BJ (cell line): Measurements from ENCODE around the gene TLE1. TPM values are rescaled to one million over a fixed set of nuclear protein-coding genes. Genes with fewer than 3 reads are reported as not detected.

Experiments
- CTCF ChIA-PET: fragments of 350-600 bp; formaldehyde crosslinking; extraction: SDS; loops from one replicate; lab custom pipeline; 2021; ENCODE audit warnings: antibody characterized with exemption, inconsistent platforms; lab: Yijun Ruan, JAX
- POLR2A ChIA-PET: fragments of 300-600 bp; sonication (Branson Sonifier 250); formaldehyde crosslinking; extraction: SDS; loops from one replicate; lab custom pipeline; 2021; ENCODE audit warnings: antibody characterized with exemption; lab: Charles Lee
- DNase-seq: peaks from one replicate; pipeline ENCODE4 v3.0.0-alpha.2; 2011; ENCODE audit warnings: low read depth
- H3K27me3 ChIP-seq: 2 replicates; pipeline ENCODE4 v1.6.0; 2011; ENCODE audit warnings: low read length; ENCODE audit not compliant: control insufficient read depth, insufficient read depth
- H3K36me3 ChIP-seq: 2 replicates; pipeline ENCODE4 v1.5.1; 2011; ENCODE audit warnings: low read length; ENCODE audit not compliant: control insufficient read depth, insufficient read depth
- H3K4me3 ChIP-seq: 2 replicates; pipeline ENCODE4 v1.5.1; 2011; ENCODE audit warnings: low read depth, mild to moderate bottlenecking, control low read depth, low read length
- polyA plus RNA-seq: library from polyadenylated mRNA; depleted of rRNA; stranded (reverse); fragments of >200 nt; gene quantifications from 2 replicates; pipeline ENCODE4 v1.2.3, GENCODE V29; 2011
- TF ChIP-seq, protein P1 (sequence below): IDR thresholded peaks from 2 replicates; pipeline ENCODE4 v1.5.1; 2011; ENCODE audit warnings: low read depth, mild to moderate bottlenecking, control low read depth, inconsistent platforms, low read length, moderate library complexity; ENCODE audit not compliant: insufficient read depth

Gene TLE1
- polyA plus RNA-seq, 1 experiment, result 9.6 TPM

DNA sequence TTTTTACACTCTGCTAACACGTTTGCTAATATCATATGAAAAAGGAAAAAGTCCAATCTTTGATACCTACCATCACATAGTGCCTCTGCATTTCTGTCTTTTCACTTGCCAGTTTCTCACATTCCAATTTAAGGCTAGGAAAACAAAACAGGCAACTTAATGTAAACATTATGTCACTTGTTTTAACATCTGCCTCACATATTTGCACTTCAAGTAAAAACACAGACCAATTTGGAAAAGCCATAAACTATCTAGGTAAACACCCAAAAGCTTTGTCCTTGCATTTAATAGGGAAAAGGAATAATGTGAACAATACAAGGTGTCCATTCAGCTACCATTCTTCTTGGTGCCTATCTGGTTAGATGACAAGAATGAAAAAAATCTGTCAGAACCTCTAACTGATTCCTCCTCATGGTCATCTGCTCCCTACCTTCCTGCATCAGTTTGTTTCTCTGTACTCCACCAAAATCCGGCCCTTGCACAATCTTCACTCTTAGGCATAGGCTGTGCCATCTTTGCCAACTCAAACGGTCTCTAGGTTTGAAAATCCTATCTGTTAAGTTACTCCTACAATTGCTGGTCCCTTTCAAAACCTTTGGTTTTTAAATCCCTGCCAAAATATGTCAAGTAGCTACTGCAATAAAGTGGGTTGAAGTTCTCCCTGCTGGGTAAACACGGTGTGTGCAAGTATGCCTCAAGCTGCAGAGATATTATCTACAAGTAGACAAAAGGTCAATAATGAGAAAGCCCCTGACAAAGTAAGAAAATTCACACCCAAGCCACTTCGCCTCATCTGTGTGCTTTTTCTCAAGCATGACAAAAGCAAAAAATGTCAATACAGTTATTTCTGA is 3.4 kb downstream of the TLE1 start:
- ChIA-PET CTCF (interaction anchor here (0.6 to 2.3 kb wide), 9 partner anchors 8 to 920 kb away, joined by 3 to 17 read pairs (median 3); no protein-coding TSS in a partner anchor), POLR2A (interaction anchor here (0.6 kb wide), 1 partner anchor 61 kb away, joined by 4 read pairs; no protein-coding TSS in a partner anchor)
- TF ChIP-seq, protein P1, sequence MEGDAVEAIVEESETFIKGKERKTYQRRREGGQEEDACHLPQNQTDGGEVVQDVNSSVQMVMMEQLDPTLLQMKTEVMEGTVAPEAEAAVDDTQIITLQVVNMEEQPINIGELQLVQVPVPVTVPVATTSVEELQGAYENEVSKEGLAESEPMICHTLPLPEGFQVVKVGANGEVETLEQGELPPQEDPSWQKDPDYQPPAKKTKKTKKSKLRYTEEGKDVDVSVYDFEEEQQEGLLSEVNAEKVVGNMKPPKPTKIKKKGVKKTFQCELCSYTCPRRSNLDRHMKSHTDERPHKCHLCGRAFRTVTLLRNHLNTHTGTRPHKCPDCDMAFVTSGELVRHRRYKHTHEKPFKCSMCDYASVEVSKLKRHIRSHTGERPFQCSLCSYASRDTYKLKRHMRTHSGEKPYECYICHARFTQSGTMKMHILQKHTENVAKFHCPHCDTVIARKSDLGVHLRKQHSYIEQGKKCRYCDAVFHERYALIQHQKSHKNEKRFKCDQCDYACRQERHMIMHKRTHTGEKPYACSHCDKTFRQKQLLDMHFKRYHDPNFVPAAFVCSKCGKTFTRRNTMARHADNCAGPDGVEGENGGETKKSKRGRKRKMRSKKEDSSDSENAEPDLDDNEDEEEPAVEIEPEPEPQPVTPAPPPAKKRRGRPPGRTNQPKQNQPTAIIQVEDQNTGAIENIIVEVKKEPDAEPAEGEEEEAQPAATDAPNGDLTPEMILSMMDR, result peak; percentile 41; the same call in 1 of the 2 replicates
- H3K4me3 ChIP-seq, result no peak overlapping the region
- no peak for DNase-seq
- H3K27me3 ChIP-seq, result peaks cover 2% of the 10 kb centered on the region; the same call in 1 of the 2 replicates
- H3K36me3 ChIP-seq, result no peaks in the 10 kb centered on the region

DNA sequence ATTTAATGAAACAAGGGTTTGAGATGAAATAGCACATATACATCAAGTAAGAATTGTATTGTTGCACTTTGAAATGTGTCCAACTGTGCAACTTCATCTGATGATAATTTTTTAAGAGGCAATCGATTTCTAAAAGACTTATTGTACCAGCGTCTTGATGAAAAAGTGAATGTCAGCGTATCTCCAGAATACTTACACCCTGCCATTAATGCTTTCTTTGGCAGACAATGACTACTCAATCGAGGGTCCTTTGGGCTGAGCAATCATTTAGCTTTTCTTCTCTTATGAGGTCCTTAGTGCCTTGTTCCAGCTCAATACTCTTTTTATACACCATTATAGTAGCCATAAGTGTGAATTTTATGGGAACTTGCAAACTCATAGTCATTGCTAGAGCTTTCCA is 4.7 kb downstream of the TLE1 start:
- TF ChIP-seq, protein P1, result no peak
- DNase-seq, result no peak
- no peaks in the 10 kb centered on the region for H3K27me3 ChIP-seq
- no peaks in the 10 kb centered on the region for H3K36me3 ChIP-seq
- ChIA-PET POLR2A (no interaction called here), CTCF (interaction anchor here (1.0 to 2.3 kb wide), 3 partner anchors 13 to 922 kb away, joined by 3 to 17 read pairs (median 3); no protein-coding TSS in a partner anchor)
- H3K4me3 ChIP-seq, result no peak overlapping the region

GRCh38 chr9:81683704-81684103 is 5.6 kb downstream of the TLE1 start:
- TF ChIP-seq, protein P1, result no peak
- no peak overlapping the region for H3K4me3 ChIP-seq
- no peaks in the 10 kb centered on the region for H3K36me3 ChIP-seq
- ChIA-PET POLR2A (no interaction called here), CTCF (interaction anchor here (1.5 to 1.6 kb wide), 2 partner anchors 12 to 161 kb away, joined by 3 to 4 read pairs; no protein-coding TSS in a partner anchor)
- H3K27me3 ChIP-seq, result no peaks in the 10 kb centered on the region
- no peak for DNase-seq

DNA sequence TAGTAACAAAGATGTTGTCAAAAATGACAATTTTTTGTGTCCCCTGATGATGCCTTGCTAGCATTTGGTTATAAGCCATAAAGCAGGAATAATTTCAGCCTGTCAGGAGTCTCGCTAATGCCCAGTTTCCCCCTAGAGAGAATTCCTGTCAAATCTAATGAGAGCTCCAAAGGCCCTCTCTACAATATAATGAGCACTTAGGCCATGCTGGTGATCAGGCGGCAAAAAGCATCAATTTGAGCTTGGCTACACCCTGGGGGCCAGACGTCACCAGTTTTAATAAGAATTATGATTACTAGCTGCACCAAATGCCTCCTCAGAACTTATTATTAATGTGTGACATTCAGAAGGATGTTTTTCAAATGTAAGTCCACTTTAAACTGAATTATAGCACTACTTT is 6.1 kb downstream of the TLE1 start:
- no peaks in the 10 kb centered on the region for H3K27me3 ChIP-seq
- ChIA-PET CTCF (interaction anchor here (0.7 to 1.6 kb wide), 3 partner anchors 12 to 964 kb away, joined by 3 to 4 read pairs (median 3); no protein-coding TSS in a partner anchor), POLR2A (no interaction called here)
- DNase-seq, result no peak
- TF ChIP-seq, protein P1, result no peak
- no peaks in the 10 kb centered on the region for H3K36me3 ChIP-seq
- H3K4me3 ChIP-seq, result no peak overlapping the region

GRCh38 chr9:81682797-81683196 is 6.5 kb downstream of the TLE1 start:
- POLR2A ChIA-PET, result no interaction called here
- Histone ChIP-seq H3K4me3 (no peak overlapping the region), H3K36me3 (no peaks in the 10 kb centered on the region), H3K27me3 (no peaks in the 10 kb centered on the region)
- TF ChIP-seq, protein P1, result no peak
- CTCF ChIA-PET, result interaction anchor here (0.7 to 1.5 kb wide), 2 partner anchors 160 to 965 kb away, joined by 3 to 4 read pairs; no protein-coding TSS in a partner anchor
- no peak for DNase-seq
